ENCODE results near the gene NT5DC3.

The NT5DC3 gene

DNA sequence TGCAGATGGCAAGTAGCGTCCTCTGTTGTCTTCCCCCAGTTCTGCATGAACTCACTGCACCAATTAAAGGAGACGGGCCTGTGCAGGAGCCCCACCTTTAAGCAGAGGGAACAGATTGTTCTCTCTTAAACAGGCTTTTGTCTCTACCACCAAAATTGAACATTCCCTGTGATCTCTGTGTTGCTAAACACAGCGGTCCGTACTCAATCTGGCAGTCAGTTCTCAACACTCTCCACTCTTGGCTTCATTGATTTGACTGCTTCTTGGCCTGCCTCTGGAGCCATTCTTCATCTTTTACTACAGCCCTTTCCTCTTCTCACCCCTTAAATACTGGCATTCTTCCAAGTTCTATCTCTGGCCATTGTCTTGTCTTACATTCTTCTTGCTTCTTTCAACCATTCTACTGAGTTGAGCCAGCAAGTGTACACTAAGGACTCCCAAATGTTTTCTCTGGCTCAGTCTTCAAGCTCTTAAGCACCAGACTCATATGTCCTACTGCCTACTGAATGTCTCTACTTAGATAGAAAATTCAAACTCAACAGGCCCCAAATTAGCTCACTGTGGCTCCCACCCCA is 8.0 kb upstream of the NT5DC3 start:
- no peak overlapping the region for H3K4me3 ChIP-seq (ENCODE audit: low read depth, low read length)
- CTCF ChIA-PET = interaction anchor here (0.9 kb wide), 1 partner anchor 77 kb away, joined by 3 read pairs; no protein-coding TSS in a partner anchor
- POLR2A ChIA-PET = interaction anchor here (0.5 kb wide), 1 partner anchor 351 kb away, joined by 3 read pairs; no protein-coding TSS in a partner anchor
- TF ChIP-seq, protein P1, sequence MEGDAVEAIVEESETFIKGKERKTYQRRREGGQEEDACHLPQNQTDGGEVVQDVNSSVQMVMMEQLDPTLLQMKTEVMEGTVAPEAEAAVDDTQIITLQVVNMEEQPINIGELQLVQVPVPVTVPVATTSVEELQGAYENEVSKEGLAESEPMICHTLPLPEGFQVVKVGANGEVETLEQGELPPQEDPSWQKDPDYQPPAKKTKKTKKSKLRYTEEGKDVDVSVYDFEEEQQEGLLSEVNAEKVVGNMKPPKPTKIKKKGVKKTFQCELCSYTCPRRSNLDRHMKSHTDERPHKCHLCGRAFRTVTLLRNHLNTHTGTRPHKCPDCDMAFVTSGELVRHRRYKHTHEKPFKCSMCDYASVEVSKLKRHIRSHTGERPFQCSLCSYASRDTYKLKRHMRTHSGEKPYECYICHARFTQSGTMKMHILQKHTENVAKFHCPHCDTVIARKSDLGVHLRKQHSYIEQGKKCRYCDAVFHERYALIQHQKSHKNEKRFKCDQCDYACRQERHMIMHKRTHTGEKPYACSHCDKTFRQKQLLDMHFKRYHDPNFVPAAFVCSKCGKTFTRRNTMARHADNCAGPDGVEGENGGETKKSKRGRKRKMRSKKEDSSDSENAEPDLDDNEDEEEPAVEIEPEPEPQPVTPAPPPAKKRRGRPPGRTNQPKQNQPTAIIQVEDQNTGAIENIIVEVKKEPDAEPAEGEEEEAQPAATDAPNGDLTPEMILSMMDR (IDR thresholded peaks at IDR 0.05; ENCODE audit: insufficient read depth, low read length, missing control alignments) = no peak
- no peak for DNase-seq (ENCODE audit: low read depth, low spot score)

DNA sequence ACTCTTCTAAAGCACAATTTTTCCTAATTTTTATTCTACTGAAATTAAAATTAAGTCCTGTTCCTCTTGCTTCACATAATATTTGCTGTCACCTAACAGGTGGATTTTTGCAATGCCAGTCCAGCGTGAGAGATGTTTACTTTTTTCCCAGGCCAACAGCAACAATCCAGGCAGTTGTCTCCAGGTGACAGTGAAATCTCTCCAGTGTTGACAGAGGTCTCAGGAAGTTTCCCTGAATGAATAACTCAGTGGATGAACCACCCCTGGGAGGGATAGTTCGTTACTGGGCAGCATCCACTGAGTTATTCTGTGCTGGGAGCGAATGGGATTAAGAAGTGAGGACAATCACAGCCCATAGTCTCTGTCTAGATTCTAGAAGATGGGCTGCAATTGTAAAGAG is 7.1 kb upstream of the NT5DC3 start:
- DNase-seq (ENCODE audit: low read depth, low spot score) = no peak

DNA sequence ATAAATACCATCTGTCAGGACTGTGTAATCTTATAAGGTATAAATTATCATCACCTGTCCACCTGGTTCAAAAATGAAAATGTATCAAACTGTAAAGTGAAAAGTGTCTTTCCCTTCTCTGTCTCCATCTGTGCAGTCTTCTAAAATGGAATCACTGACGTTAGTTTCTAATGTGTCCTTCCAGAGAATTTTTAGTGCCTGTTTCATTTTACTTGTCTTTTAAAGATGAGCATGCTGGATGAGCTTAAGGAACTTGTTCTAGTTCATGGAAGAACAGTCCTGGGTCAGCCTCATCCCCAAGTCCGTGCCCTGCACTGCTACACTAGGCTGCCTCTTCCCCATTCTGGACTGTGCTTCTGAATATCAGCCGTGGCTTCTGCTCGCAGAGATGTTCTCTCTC is 5.4 kb upstream of the NT5DC3 start:
- CTCF ChIA-PET = interaction anchor here (0.8 kb wide), 1 partner anchor 12 kb away, joined by 3 read pairs; no protein-coding TSS in a partner anchor
- no peak for DNase-seq (ENCODE audit: low read depth, low spot score)
- no peak overlapping the region for H3K4me3 ChIP-seq (ENCODE audit: low read depth, low read length)
- POLR2A ChIA-PET = no interaction called here
- TF ChIP-seq, protein P1 (IDR thresholded peaks at IDR 0.05; ENCODE audit: insufficient read depth, low read length, missing control alignments) = no peak

More for the DNA sequence above, 7.1 kb upstream of the NT5DC3 start:
- CTCF ChIA-PET = no interaction called here
- POLR2A ChIA-PET = no interaction called here
- no peak overlapping the region for H3K4me3 ChIP-seq (ENCODE audit: low read depth, low read length)
- TF ChIP-seq, protein P1 (IDR thresholded peaks at IDR 0.05; ENCODE audit: insufficient read depth, low read length, missing control alignments) = no peak

DNA sequence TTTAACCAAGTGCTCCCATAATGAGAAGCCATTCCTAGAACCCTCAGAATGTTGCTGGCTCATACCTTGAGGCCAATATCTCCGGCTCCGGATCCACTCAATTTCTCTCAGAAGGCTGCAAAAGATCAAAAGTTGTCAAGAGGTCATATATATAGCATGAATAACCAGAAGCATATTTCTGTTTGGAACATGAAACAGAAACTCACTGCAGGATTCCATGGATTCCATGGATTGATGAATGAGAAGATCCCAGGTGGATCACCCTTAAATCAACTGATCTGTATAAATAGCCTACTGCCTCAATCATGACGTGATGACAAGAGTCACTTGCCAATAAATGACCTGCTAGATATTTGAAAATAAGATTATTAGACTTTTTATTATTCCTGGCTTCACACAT is 3.3 kb upstream of the NT5DC3 start:
- no peak overlapping the region for H3K4me3 ChIP-seq (ENCODE audit: low read depth, low read length)
- ChIA-PET POLR2A (no interaction called here), CTCF (interaction anchor here (1.3 to 1.4 kb wide), 2 partner anchors 8 to 14 kb away, joined by 3 to 5 read pairs; no protein-coding TSS in a partner anchor)
- DNase-seq (ENCODE audit: low read depth, low spot score) = no peak
- TF ChIP-seq, protein P1 (IDR thresholded peaks at IDR 0.05; ENCODE audit: insufficient read depth, low read length, missing control alignments) = no peak

DNA sequence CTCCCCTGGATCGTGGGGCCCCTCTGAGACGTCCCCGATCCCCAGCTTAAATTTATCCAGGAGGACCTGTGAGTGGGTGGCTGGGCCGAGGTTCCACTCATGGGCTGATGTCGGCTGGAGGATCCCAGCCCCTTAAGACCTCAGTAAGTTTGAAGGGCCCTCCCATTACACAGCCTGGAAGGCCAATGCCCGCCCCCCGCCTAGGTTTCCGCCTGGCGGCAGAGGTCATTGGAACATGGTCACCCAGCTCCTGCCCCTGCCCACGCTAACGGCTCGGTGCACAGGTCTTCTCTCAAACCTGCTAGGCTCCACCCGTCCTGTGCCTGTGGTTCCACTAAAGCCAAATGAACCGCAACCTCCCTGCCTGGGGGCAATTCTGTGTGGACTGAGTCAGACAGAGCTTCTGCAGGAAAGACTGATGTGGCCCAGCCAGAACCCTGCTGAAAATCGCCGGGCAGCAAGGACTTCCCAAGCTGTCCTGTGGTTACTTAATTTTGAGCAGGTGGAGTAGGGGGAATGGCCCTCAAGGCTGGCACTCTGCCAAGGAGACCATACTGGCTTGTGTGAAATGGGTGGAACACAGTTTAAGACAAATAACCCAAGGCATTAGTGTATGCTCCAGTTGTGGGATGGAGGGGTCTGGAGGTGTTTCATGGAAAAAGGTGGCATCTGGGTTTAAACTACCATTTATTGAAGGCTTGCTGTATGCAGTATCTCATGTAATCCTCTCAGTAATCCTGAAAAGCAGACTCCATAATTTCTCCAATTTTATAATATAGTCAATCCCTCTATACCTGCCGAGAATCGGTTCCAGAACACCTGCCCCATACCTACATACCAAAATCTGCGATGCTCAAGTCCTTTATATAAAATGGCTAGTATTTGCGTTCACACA is 903 bp upstream of the NT5DC3 start:
- TF ChIP-seq, protein P1 (IDR thresholded peaks at IDR 0.05; ENCODE audit: insufficient read depth, low read length, missing control alignments) = no peak
- DNase-seq (ENCODE audit: low read depth, low spot score) = peak; percentile 28
- CTCF ChIA-PET = interaction anchor here (1.0 to 2.2 kb wide), 6 partner anchors 9 to 71 kb away, joined by 3 to 11 read pairs (median 5); no protein-coding TSS in a partner anchor
- POLR2A ChIA-PET = interaction anchor here (0.6 to 1.9 kb wide), 5 partner anchors 9 to 88 kb away, joined by 3 to 7 read pairs (median 3); partner anchors contain the start of gene HSP90B1
- peak overlapping the region; percentile 67 for H3K4me3 ChIP-seq (ENCODE audit: low read depth, low read length)

DNA sequence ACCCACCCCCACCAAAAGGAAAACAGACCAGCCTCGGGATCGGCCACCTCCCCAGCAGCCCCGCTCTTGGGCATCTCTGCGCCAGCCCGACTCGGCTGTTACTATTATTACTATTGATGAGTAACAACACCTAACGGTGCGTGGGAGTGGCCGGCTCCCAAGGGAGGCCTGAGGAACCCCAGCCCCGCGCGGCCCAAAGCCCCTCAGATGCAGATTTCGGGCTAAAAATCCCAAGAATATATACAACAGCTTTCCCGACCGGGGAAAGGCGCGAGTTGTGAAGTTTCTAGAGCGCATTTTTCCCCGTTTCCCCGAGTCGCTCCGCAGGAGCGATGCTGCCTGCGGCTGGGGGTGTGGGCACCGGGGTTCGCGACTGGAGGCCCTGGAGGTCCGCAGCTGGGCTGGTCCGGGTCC is 565 bp downstream of the NT5DC3 start:
- H3K4me3 ChIP-seq (ENCODE audit: low read depth, low read length) = peak overlapping the region; percentile 67
- POLR2A ChIA-PET = interaction anchor here (0.7 to 1.9 kb wide), 5 partner anchors 7 to 70 kb away, joined by 3 to 7 read pairs (median 4); no protein-coding TSS in a partner anchor
- CTCF ChIA-PET = interaction anchor here (0.7 to 2.2 kb wide), 9 partner anchors 11 to 95 kb away, joined by 3 to 11 read pairs (median 3); no protein-coding TSS in a partner anchor
- DNase-seq (ENCODE audit: low read depth, low spot score) = no peak
- TF ChIP-seq, protein P1 (IDR thresholded peaks at IDR 0.05; ENCODE audit: insufficient read depth, low read length, missing control alignments) = no peak

All from AG04449 (cell line).